ENCODE measurements around the gene PAQR8.

GRCh38 chr6:52330470-52330869, 31.5 kb upstream of the PAQR8 start:
- TF ChIP-seq POLR2AphosphoS5 (IDR thresholded peaks at IDR 0.05; ENCODE audit: low read depth, low read length) (no peak), TCF7L2 (IDR thresholded peaks at IDR 0.05; ENCODE audit: low read depth, low read length) (no peak), CTCF (IDR thresholded peaks at IDR 0.05) (no peak), REST (IDR thresholded peaks at IDR 0.05; ENCODE audit: insufficient read depth in 1 of 2, low read depth in 2 of 2, low read length in 1 of 2) (no peak), SIN3A (IDR thresholded peaks at IDR 0.05; ENCODE audit: borderline replicate concordance, insufficient read depth, low read depth, low read length) (no peak)

Data from Panc1 (cell line).